IPS-11a (cell line): ENCODE results near the gene DNAH1.
A peak's percentile ranks its signal among the peaks of the same experiment; 100 is the strongest.
"Not testable (repeated sequence)": the region's sequence is repeated elsewhere in the genome, so short reads cannot be mapped to it uniquely, and the experiment has no call there.

Experiments
- H3K4me3 ChIP-seq: one replicate; pipeline ENCODE4 v1.5.1; 2013; ENCODE audit warnings: low read depth, low read length, control low read depth

The DNAH1 gene

GRCh38 chr3:52315977-52316764 lies at the start of gene DNAH1:
DNAH1 (plus strand) TSS chr3:52316319; CDS start chr3:52322443, 6,124 bp downstream.
- no peak within 1 kb of the TSS for H3K4me3 ChIP-seq

GRCh38 chr3:52268036-52268435 lies 48.1 kb upstream of the DNAH1 start:
- H3K4me3 ChIP-seq = no peak overlapping the region

GRCh38 chr3:52269776-52270175 lies 46.3 kb upstream of the DNAH1 start:
- no peak overlapping the region for H3K4me3 ChIP-seq

- H3K4me3 ChIP-seq = no peak overlapping the region
These were observed 45.8 kb upstream of the DNAH1 start for GRCh38 chr3:52270252-52270754.

GRCh38 chr3:52272172-52272571 lies 43.9 kb upstream of the DNAH1 start:
- H3K4me3 ChIP-seq = not testable (repeated sequence)

- no peak overlapping the region for H3K4me3 ChIP-seq
These were observed 43.3 kb upstream of the DNAH1 start for GRCh38 chr3:52272831-52273230.

GRCh38 chr3:52274781-52275180 lies 41.3 kb upstream of the DNAH1 start:
- H3K4me3 ChIP-seq = not testable (repeated sequence)

- peak overlapping the region; percentile 97 for H3K4me3 ChIP-seq
These were observed 38.8 kb upstream of the DNAH1 start for GRCh38 chr3:52277071-52277964.

GRCh38 chr3:52277972-52278509 lies 38.1 kb upstream of the DNAH1 start:
- H3K4me3 ChIP-seq = peak overlapping the region; percentile 97

GRCh38 chr3:52278510-52279069 lies 37.5 kb upstream of the DNAH1 start, which contains the start of gene WDR82:
WDR82 (minus strand) TSS chr3:52278649; CDS start chr3:52278361, 288 bp downstream.
- H3K4me3 ChIP-seq = peak within 1 kb of the TSS; percentile 97

- no peak overlapping the region for H3K4me3 ChIP-seq
These were observed 36.5 kb upstream of the DNAH1 start for GRCh38 chr3:52279596-52279995.

- H3K4me3 ChIP-seq = no peak overlapping the region
These were observed 36.1 kb upstream of the DNAH1 start for GRCh38 chr3:52280050-52280461.

- H3K4me3 ChIP-seq = no peak overlapping the region
These were observed 33.9 kb upstream of the DNAH1 start for GRCh38 chr3:52281981-52282801.

GRCh38 chr3:52283306-52283705 lies 32.8 kb upstream of the DNAH1 start:
- H3K4me3 ChIP-seq = no peak overlapping the region

GRCh38 chr3:52284051-52284450 lies 32.1 kb upstream of the DNAH1 start:
- not testable (repeated sequence) for H3K4me3 ChIP-seq

- peak overlapping the region; percentile 98 for H3K4me3 ChIP-seq
These were observed 29.4 kb upstream of the DNAH1 start for GRCh38 chr3:52286777-52287110.

GRCh38 chr3:52288674-52289073 lies 27.4 kb upstream of the DNAH1 start:
- no peak overlapping the region for H3K4me3 ChIP-seq

- no peak overlapping the region for H3K4me3 ChIP-seq
These were observed 26.8 kb upstream of the DNAH1 start for GRCh38 chr3:52289338-52289746.

GRCh38 chr3:52289747-52290595 lies 26.1 kb upstream of the DNAH1 start:
- no peak overlapping the region for H3K4me3 ChIP-seq
